SIG-M5 (cell line): ENCODE measurements around the gene PRUNE1.
A peak's percentile ranks its signal among the peaks of the same experiment; 100 is the strongest.

ENCODE experiments used
- DNase-seq: peaks from one replicate; lab custom pipeline; 2025; lab: John Stamatoyannopoulos, UW

The PRUNE1 gene

DNA sequence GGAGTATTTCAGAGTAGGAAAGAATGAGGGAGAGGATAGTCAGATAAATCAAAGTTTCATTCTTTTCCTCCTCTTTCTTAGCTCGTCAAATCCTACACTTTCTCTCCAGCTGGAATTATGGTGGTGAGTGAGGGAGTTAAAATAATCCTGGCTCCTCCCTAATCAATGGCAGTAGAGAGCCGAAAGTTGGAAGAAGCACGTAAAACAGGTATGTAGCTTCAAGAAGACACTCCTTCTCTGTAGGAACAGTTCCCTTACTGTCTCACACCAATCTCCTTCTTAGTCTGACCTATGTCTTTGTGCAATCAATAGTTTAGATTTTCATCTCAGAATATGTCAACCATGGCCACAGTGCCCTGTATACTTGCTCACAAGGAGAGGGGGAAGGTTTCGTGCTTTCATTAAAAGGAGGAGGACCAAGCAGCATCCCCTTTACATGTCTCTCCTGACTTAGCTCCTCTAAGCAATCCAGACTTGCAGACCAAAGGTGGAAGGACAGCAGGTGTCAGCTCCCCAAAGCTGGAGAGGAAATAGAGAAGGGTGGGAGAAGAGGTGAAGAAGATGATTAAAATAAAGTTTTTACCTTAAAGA is 2.4 kb upstream of the PRUNE1 start:
- DNase-seq: no peak

- peak; percentile 73 for DNase-seq
Measured at GRCh38 chr1:151006327-151007052, 1.8 kb upstream of the PRUNE1 start, which contains the start of gene MINDY1. TSS of gene MINDY1 (minus strand) at chr1:151006902. CDS start at chr1:151002617, 4,285 bp downstream.

GRCh38 chr1:151007853-151008243 is 401 bp upstream of the PRUNE1 start:
- no peak for DNase-seq

DNA sequence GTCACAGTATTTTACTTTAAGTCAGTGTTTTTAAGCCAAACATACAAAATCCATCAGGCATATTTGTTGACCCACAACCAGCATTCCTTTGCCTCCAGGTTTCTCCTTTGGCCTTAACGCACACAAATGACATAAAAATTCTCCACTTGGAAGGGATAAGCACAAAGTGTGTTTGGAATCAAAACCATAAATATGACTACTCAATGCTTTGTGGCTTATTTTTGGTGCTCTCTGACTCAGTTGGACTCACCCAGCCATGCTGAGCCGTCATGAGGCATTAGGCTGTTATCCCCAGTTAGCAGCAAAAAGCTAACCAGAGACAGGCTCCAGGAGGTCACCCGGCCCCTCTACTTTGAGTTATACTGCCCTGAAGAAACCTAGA is 948 bp downstream of the PRUNE1 start:
- DNase-seq: no peak

- DNase-seq: no peak
Measured at GRCh38 chr1:151009674-151010345, 1.6 kb downstream of the PRUNE1 start.

DNA sequence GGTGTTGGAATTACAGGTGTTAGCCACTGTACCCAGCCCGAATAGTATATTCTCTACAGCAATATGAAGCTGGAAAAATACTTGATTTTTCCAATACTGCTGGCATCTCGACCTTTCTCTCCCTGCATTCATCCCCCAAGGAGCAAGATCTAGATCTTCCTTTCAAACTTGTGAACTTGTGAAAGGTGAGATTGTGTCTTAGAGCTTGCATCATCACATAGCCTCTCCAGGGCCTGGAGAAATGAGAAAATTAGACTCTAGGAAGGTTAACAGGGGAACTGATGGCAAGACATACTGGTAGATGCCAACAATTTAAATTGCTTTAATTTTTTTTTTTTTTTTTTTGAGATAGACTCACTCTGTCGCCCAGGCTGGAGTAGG is 2.1 kb downstream of the PRUNE1 start:
- no peak for DNase-seq

DNA sequence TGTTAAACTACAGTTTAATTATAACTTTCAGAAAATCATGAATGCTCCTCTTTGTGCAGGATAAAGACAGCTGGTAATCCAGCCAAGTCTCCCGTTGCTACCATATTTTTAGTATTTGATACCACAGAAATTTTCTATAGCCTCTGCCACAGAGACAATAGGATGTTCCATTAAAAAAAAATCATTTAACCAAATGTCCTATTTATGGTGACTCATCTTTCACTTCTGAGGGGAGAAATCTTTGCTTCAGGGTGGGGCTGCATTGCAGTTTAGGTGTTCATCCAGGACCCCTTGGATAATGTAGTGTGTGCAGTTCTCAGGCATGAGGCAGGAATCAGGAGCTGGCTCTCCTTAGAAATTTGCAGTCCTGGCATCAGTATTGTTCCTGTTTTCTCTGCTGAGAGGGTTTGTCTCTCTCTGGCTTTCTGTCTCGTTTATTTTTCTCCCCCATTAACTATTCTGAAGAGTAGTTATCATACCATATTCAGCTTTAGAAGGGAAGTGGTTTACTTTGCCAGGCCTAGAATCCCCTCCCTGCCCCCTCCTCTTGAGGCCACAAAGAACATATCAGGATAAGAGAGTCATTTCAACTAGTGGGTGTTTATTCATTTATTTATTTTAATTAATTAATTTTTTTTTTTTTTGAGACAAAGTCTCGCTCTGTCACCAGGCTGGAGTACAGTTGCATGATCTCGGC is 3.1 kb downstream of the PRUNE1 start:
- DNase-seq: no peak

DNA sequence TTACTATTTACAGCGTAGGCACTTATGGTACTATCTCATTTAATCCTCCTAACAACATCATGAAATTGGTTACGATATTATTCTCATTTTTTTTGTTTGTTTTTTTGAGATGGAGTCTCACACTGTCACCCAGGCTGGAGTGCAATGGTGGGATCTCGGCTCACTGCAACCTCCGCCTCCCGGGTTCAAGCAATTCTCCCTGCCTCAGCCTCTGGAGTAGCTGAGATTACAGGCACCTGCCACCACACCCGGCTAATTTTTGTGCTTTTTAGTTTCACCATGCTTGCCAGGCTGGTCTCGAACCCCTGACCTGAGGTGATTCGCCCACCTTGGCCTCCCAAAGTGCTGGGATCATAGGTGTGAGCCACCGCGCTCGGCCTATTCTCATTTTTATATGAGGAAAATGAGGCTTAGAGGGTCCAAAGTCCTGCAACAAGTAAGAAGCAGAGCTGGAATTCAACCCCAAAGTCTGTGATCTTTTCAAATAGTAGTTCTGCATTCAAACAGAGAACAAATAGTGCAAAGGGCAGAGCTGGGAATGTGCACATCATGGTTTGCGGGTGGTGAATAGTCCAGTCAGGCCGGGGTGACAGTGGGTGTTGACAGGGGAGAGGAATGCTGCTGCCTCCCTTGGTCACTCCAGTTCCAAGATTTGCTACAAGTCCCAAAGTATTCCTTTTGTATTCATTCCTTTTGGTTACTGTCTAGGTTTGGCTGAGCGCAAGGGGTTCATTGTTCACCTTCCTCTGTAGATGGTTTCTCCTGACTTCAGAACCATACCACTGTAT is 4.6 kb downstream of the PRUNE1 start:
- no peak for DNase-seq

DNA sequence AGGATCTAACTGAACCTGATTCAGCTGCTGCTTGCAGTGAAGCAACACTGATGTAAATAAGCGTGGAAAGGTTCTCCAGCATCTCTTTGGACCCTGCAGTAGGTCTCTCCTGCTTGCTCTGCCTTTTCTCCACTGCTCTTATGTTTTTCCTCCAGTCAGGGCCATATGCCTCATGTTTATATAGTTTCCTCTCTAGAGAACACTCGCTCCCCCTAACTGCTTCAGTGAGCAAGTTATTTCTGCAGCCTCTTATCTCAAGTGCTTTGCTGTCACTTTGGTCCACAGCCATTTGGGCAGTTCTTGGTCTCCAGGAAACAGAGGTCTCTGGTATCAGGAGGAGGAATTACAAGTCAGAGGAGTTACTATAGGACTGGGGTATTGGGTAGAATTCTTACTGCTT is 5.3 kb downstream of the PRUNE1 start:
- DNase-seq: no peak

GRCh38 chr1:151024540-151025146 is 16.4 kb downstream of the PRUNE1 start:
- DNase-seq: no peak

DNA sequence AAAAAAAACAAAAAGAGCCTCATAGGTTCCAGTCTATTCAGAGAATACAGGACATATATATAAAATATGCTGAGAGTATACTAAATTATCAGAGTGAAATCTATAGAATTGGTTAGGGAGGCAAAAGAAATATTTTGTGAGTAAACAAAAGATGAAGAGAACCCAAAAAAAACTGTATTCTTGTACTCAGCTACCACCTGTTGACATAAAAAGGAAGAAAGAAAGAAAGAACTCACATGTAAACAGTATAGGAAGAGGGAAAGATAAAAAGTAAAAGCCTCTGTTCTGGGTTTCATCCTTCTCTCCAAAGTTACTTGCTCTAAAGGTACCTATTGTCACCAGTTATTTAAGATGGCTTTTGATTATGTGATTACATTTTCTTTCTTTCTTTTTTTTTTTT is 18.2 kb downstream of the PRUNE1 start:
- DNase-seq: no peak

DNA sequence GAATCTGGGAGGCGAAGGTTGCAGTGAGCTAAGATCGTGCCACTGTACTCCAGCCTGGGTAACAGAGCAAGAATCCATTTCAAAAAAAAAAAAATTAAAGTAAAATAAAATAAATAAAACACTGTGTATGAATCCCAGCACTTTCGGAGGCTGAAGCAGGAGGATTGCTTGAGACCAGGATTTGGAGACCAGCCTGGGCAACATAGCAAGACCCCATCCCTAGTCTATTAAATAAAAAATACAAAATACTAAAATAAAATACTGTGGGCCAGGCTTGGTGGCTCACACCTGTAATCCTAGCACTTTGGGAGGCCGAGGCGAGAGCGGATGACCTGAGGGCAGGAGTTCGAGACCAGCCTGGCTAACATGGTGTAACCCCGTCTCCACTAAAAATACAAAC is 23.9 kb downstream of the PRUNE1 start:
- DNase-seq: no peak

DNA sequence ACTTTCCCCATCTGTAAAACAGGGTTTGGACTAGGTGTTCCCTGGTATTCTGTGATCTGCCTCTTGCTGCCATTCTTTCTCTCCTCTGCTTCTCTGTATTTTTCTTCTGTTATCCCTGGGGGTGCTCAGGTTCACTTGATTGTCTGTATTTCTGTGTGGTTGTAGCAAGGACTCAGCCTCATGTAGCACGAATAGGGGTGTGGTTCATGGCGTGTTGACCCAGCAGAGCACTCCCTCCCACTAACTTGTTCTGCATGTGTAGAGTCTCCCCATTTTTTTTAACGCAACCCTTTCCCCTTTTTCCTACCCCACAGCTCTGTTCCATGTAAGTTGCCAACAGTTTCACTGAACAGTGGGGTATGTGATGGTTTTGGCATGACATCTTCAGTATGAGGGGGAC is 26.9 kb downstream of the PRUNE1 start:
- DNase-seq: no peak

- no peak for DNase-seq
Measured at GRCh38 chr1:151036356-151036755, 28.1 kb downstream of the PRUNE1 start, which contains the start of gene BNIPL. TSS of gene BNIPL (plus strand) at chr1:151036586. CDS start at chr1:151036726, 140 bp downstream.

DNA sequence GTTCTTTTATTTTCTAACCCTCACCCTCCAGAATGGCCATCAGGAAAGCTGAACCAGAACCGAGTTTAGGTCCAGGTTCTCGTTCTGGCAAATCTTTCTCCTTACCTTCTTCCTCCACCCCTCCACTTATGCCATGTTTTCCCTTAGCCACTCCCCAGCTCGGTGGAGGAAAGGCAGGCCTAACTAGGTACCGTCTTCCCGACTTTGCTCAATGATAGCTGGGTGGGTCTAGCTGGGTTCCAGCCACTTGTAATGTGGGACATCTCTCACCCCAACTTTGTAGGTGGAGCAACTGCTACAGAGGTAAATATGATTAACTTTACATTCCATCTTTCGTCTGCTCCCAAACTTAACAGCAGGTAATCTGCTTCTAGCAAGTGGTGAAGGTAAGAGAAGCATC is 28.8 kb downstream of the PRUNE1 start:
- no peak for DNase-seq

- no peak for DNase-seq
Measured at GRCh38 chr1:151039521-151039920, 31.3 kb downstream of the PRUNE1 start.

- no peak for DNase-seq
Measured at GRCh38 chr1:151043163-151043562, 34.9 kb downstream of the PRUNE1 start.

- no peak for DNase-seq
Measured at GRCh38 chr1:151047591-151047924, 39.3 kb downstream of the PRUNE1 start, which contains the start of gene C1orf56. TSS of gene C1orf56 (plus strand) at chr1:151047751. CDS start at chr1:151047848, 97 bp downstream.

DNA sequence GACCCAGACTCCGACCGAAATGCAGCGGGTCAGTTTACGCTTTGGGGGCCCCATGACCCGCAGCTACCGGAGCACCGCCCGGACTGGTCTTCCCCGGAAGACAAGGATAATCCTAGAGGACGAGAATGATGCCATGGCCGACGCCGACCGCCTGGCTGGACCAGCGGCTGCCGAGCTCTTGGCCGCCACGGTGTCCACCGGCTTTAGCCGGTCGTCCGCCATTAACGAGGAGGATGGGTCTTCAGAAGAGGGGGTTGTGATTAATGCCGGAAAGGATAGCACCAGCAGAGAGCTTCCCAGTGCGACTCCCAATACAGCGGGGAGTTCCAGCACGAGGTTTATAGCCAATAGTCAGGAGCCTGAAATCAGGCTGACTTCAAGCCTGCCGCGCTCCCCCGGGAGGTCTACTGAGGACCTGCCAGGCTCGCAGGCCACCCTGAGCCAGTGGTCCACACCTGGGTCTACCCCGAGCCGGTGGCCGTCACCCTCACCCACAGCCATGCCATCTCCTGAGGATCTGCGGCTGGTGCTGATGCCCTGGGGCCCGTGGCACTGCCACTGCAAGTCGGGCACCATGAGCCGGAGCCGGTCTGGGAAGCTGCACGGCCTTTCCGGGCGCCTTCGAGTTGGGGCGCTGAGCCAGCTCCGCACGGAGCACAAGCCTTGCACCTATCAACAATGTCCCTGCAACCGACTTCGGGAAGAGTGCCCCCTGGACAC is 39.8 kb downstream of the PRUNE1 start:
- DNase-seq: no peak

DNA sequence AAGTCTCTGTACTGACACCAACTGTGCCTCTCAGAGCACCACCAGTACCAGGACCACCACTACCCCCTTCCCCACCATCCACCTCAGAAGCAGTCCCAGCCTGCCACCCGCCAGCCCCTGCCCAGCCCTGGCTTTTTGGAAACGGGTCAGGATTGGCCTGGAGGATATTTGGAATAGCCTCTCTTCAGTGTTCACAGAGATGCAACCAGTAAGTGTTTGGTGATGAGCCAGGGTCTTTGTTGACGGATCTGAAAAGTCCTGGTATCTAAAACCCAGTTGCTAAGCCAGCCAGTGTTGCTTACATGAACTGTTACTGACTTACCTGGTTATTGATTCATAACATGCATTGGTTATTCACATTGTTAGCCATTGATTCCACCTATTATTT is 40.4 kb downstream of the PRUNE1 start:
- DNase-seq: no peak

DNA sequence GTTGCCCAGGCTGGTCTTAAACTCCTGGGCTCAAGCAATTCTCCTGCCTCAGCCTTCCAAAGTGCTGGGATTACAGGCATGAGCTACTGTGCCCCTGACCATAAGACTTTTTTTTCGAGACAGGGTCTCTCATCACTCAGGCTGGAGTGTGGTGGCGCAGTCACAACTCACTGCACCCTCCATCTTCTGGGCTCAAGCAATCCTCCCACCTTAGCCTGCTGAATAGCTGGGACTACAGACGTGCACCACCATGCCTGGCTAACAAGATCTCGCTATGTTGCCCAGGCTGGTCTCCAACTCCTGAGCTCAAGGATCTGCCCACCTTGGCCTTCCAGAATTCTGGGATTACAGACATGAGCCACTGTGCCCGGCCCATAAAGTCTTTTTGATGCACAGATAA is 41.2 kb downstream of the PRUNE1 start:
- DNase-seq: no peak
